Colonic mucosa (tissue), 4 donors: ENCODE results near the gene ORAI3. TPM values are rescaled to one million over a fixed set of nuclear protein-coding genes. Genes with fewer than 3 reads are reported as not detected.

Experiments
- DNase-seq: peaks from one replicate; pipeline ENCODE4 v3.0.0-alpha.2; 2020
- H3K27ac ChIP-seq: fragments of 200-600 bp; one replicate; pipeline ENCODE4 v1.8.0; 2021
- H3K27me3 ChIP-seq: fragments of 200-600 bp; one replicate; pipeline ENCODE4 v1.8.0; 2021
- H3K36me3 ChIP-seq: fragments of 200-600 bp; one replicate; pipeline ENCODE4 v1.8.0; 2021
- H3K4me1 ChIP-seq: fragments of 200-600 bp; one replicate; pipeline ENCODE4 v1.8.0; 2021; ENCODE audit warnings: mild to moderate bottlenecking
- H3K4me3 ChIP-seq: fragments of 200-600 bp; one replicate; pipeline ENCODE4 v1.8.0; 2021
- H3K9ac ChIP-seq, 2 donors: one replicate each; pipeline ENCODE4 v1.7.0; 2013; ENCODE audit warnings: control low read depth in 2 of 2, low read depth in 2 of 2, low read length in 2 of 2
- H3K9me3 ChIP-seq: fragments of 200-600 bp; one replicate; pipeline ENCODE4 v1.8.0; 2021
- intact Hi-C: fragments of 100-400 bp; cut with DNase I; formaldehyde crosslinking; loops from one replicate; pipeline ENCODE4 v1.14.1; 2022
- total RNA-seq, 2 donors: library from RNA; stranded (reverse); fragmentation: NEBNext Ultra II Directional in 1 of 2; extraction: Animal tissue kit (Norgen Biotek cat#: 25700) in 1 of 2; gene quantifications; one replicate each; pipeline ENCODE4 v1.2.1, GENCODE V29; 2021
- TF ChIP-seq, protein P1 (sequence below): fragments of 200-600 bp; IDR thresholded peaks from one replicate; pipeline ENCODE4 v1.8.0; 2022; ENCODE audit warnings: antibody characterized with exemption, mild to moderate bottlenecking
- donor health status: healthy.
- donor health status: DM: no; HTN: no; CAD: no.
- donor health status: DM: no; HTN: no; CAD: no.

The ORAI3 gene
- total RNA-seq, 2 donors from 2014 or later = 14.3 to 22.1 TPM

DNA sequence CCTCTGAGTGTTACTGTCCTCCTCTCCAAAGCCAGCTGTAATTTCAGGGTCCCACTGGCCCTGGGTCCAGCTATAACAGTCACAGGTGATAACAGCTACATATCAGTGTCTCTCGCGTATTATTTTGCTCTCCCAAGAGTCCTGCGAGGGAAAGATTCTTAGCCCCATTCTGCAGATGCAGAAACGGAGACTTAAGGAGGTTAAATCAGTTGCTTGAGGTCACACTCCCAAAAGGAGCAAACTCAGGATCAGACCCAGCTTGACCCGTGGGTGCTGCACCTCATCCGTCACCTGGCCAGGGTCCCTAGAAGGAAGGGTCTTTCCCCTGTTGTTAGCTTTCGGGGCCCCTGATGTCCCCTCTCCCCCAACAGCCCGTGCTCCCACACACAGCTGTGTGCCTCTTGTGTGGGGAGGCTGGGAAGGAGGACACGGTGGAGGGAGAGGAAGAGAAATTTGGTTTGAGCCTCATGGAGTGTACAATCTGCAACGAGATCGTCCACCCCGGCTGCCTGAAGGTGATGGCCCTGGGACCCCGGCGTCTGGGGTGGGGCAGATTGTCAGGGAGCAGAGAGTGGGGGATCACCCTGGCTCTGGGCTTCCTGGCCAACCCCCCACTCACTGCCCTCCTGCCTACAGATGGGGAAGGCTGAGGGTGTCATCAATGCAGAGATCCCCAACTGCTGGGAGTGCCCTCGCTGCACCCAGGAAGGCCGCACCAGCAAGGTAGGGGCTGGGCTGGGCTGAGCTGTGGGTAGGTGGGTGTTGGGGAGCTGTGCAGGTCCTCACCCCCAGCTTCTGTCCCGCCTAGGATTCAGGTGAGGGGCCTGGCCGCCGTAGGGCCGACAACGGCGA is 21.7 kb upstream of the ORAI3 start:
- H3K27me3 ChIP-seq = no peaks in the 10 kb centered on the region
- H3K4me3 ChIP-seq = no peak overlapping the region
- no peaks in the 10 kb centered on the region for H3K4me1 ChIP-seq
- intact Hi-C loops = no loop called here
- DNase-seq = no peak
- no peak overlapping the region for H3K27ac ChIP-seq
- peak overlapping the region in 1 of 2 donors; percentile 39 for H3K9ac ChIP-seq
- H3K36me3 ChIP-seq = no peaks in the 10 kb centered on the region
- TF ChIP-seq, protein P1, sequence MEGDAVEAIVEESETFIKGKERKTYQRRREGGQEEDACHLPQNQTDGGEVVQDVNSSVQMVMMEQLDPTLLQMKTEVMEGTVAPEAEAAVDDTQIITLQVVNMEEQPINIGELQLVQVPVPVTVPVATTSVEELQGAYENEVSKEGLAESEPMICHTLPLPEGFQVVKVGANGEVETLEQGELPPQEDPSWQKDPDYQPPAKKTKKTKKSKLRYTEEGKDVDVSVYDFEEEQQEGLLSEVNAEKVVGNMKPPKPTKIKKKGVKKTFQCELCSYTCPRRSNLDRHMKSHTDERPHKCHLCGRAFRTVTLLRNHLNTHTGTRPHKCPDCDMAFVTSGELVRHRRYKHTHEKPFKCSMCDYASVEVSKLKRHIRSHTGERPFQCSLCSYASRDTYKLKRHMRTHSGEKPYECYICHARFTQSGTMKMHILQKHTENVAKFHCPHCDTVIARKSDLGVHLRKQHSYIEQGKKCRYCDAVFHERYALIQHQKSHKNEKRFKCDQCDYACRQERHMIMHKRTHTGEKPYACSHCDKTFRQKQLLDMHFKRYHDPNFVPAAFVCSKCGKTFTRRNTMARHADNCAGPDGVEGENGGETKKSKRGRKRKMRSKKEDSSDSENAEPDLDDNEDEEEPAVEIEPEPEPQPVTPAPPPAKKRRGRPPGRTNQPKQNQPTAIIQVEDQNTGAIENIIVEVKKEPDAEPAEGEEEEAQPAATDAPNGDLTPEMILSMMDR = no peak
- no peaks in the 10 kb centered on the region for H3K9me3 ChIP-seq

DNA sequence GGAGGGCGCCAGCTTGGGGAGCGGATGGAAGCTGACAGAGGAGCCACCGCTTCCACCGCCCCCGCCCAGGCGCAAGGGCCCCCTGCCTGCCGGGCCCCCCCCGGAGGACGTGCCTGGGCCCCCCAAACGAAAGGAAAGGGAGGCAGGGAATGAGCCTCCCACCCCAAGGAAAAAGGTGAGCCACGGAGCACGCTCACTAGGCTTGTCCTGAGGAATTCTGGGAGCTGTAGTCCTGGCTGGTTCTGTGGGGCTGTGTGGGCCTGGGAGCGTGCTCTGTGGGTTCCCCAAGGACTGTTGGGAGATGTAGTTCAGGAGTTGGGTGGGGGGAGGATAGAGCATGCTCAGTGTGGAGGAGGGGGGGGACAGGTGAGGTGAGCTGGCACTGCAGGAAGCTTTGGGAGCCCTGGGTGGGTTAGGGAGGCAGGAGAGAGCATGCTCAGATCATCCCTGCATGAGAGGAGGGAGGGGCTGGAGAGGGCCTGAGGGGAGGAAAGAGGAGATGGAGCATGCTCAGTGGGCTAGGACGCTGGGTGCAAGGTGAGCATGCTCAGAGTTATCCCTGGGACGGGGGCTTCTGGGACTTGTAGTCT is 21.0 kb upstream of the ORAI3 start:
- H3K9me3 ChIP-seq = no peaks in the 10 kb centered on the region
- no peaks in the 10 kb centered on the region for H3K36me3 ChIP-seq
- DNase-seq = peak; percentile 46
- TF ChIP-seq, protein P1 = no peak
- H3K27me3 ChIP-seq = no peaks in the 10 kb centered on the region
- H3K4me1 ChIP-seq = no peaks in the 10 kb centered on the region
- H3K27ac ChIP-seq = no peak overlapping the region
- intact Hi-C loops = no loop called here
- no peak overlapping the region for H3K4me3 ChIP-seq
- H3K9ac ChIP-seq = no peak overlapping the region

DNA sequence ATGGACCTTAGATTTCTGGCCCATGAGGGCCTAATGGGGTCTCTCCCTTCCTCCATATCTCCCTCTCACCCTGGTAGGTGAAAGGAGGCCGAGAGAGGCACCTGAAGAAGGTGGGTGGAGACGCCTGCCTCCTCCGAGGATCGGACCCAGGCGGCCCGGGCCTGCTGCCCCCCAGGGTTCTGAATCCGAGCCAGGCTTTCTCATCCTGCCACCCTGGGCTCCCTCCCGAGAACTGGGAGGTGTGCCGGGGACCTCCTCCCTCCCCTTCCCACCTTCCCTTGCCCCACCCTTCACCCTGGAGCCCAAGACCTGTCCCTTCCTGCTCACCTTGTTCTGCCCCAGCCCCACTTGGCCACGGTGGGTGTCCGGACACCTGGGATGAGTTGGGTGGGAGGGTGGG is 20.5 kb upstream of the ORAI3 start:
- Histone ChIP-seq H3K36me3 (no peaks in the 10 kb centered on the region), H3K4me1 (no peaks in the 10 kb centered on the region), H3K9me3 (no peaks in the 10 kb centered on the region), H3K27me3 (no peaks in the 10 kb centered on the region), H3K4me3 (no peak overlapping the region), H3K27ac (no peak overlapping the region), H3K9ac (no peak overlapping the region)
- intact Hi-C loops = no loop called here
- no peak for DNase-seq
- TF ChIP-seq, protein P1 = no peak

DNA sequence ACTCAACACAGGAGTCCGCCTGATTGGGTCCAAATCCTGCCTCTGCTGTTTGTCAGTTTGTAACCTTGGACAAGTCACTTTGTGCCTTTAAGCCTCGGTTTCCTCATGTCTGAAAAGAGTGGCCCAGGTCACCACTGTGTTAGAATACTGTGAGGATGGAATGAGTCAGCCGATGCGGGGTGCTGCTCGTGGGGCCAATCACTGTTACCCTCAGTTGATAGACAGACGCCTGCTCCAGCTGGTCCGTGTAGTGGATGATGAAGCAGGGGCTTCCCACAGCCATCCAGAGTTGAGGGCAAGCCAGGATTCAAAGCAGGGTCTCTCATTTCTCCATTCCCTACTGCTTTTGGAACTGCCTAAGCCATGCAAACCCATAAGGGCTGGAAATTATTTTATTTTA is 19.7 kb upstream of the ORAI3 start:
- Histone ChIP-seq H3K36me3 (no peaks in the 10 kb centered on the region), H3K4me1 (no peaks in the 10 kb centered on the region), H3K9me3 (no peaks in the 10 kb centered on the region), H3K4me3 (no peak overlapping the region), H3K9ac (no peak overlapping the region), H3K27me3 (no peaks in the 10 kb centered on the region), H3K27ac (no peak overlapping the region)
- intact Hi-C loops = no loop called here
- TF ChIP-seq, protein P1 = no peak
- DNase-seq = no peak

DNA sequence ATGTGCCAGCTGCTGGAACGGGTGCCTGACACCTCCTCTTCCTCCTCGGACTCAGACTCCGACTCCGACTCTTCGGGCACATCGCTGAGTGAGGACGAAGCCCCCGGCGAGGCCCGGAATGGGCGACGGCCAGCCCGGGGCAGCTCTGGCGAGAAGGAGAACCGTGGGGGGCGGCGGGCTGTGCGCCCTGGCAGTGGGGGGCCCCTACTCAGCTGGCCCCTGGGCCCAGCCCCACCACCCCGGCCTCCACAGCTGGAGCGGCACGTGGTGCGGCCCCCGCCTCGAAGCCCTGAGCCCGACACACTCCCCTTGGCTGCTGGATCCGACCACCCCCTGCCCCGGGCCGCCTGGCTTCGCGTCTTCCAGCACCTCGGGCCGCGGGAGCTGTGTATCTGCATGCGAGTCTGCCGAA is 18.7 kb upstream of the ORAI3 start:
- intact Hi-C loops = no loop called here
- no peak overlapping the region for H3K9ac ChIP-seq
- H3K36me3 ChIP-seq = no peaks in the 10 kb centered on the region

More for the DNA sequence above, 18.7 kb upstream of the ORAI3 start:
- TF ChIP-seq, protein P1 = no peak
- no peak overlapping the region for H3K27ac ChIP-seq
- H3K9me3 ChIP-seq = no peaks in the 10 kb centered on the region
- no peak for DNase-seq
- no peaks in the 10 kb centered on the region for H3K27me3 ChIP-seq
- H3K4me1 ChIP-seq = no peaks in the 10 kb centered on the region
- H3K4me3 ChIP-seq = no peak overlapping the region
